Mesenchymal stem cell (in vitro differentiated cells and primary cell): ENCODE measurements around the gene CCDC92.

ENCODE experiments used
- DNase-seq: peaks from one replicate; pipeline ENCODE4 v3.0.0-alpha.2; 2013
- H2AFZ ChIP-seq: one replicate; pipeline ENCODE4 v1.6.1; 2013; ENCODE audit warnings: low read depth, mild to moderate bottlenecking, control low read depth, inconsistent platforms, low read length, moderate library complexity
- H2AK5ac ChIP-seq: 2 replicates; pipeline ENCODE4 v1.6.1; 2013; ENCODE audit warnings: low read length, moderate library complexity, mild to moderate bottlenecking, inconsistent platforms; ENCODE audit not compliant: severe bottlenecking
- H2BK120ac ChIP-seq: one replicate; pipeline ENCODE4 v1.6.1; 2013; ENCODE audit warnings: low read depth, mild to moderate bottlenecking, inconsistent platforms, low read length, moderate library complexity
- H2BK12ac ChIP-seq, 2 experiments: one replicate each; pipeline ENCODE4 v1.6.1; 2013; ENCODE audit warnings: inconsistent platforms in 2 of 2, low read length in 2 of 2, mild to moderate bottlenecking in 2 of 2, moderate library complexity in 2 of 2, control low read depth in 1 of 2
- H2BK15ac ChIP-seq: one replicate; pipeline ENCODE4 v1.6.1; 2013; ENCODE audit warnings: mild to moderate bottlenecking, low read depth, inconsistent platforms; ENCODE audit not compliant: poor library complexity, severe bottlenecking
- H2BK5ac ChIP-seq: 2 replicates; pipeline ENCODE4 v1.6.1; 2013; ENCODE audit warnings: low read depth, mild to moderate bottlenecking, low read length, control low read depth, inconsistent platforms; ENCODE audit not compliant: poor library complexity, severe bottlenecking
- H3K14ac ChIP-seq, 2 experiments: one replicate each; pipeline ENCODE4 v1.6.1; 2013; ENCODE audit warnings: inconsistent platforms in 2 of 2, low read length in 2 of 2, control low read depth in 1 of 2, mild to moderate bottlenecking in 1 of 2, moderate library complexity in 1 of 2
- H3K18ac ChIP-seq, 2 experiments: one replicate each; pipeline ENCODE4 v1.6.1; 2013; ENCODE audit warnings: inconsistent platforms in 2 of 2, low read length in 2 of 2, control low read depth in 1 of 2, low read depth in 1 of 2, mild to moderate bottlenecking in 1 of 2
- H3K23ac ChIP-seq, 2 experiments: one replicate each; pipeline ENCODE4 v1.6.1; 2013; ENCODE audit warnings: inconsistent platforms in 2 of 2, low read length in 2 of 2, mild to moderate bottlenecking in 2 of 2, moderate library complexity in 2 of 2, control low read depth in 1 of 2
- H3K27ac ChIP-seq: 2 replicates; pipeline ENCODE4 v1.5.1; 2013; ENCODE audit warnings: mild to moderate bottlenecking, moderate library complexity, low read length, control low read depth, inconsistent platforms; ENCODE audit not compliant: poor library complexity, severe bottlenecking
- H3K27me3 ChIP-seq, 2 experiments: 2 replicates each; pipeline versions ENCODE4 v1.6.1 to v1.7.0; 2013; ENCODE audit warnings: low read length in 2 of 2, mild to moderate bottlenecking in 2 of 2, moderate library complexity in 2 of 2, control low read depth in 1 of 2, inconsistent platforms in 1 of 2; ENCODE audit not compliant: control insufficient read depth in 1 of 2, insufficient read depth in 1 of 2
- H3K36me3 ChIP-seq, 2 experiments: 2 replicates each; pipeline versions ENCODE4 v1.6.1 to v1.7.0; 2013; ENCODE audit warnings: low read length in 2 of 2, control low read depth in 1 of 2, inconsistent platforms in 1 of 2, low read depth in 1 of 2, mild to moderate bottlenecking in 1 of 2; ENCODE audit not compliant: insufficient read depth in 2 of 2, control insufficient read depth in 1 of 2
- H3K4ac ChIP-seq, 2 experiments: one replicate each; pipeline ENCODE4 v1.6.1; 2013; ENCODE audit warnings: inconsistent platforms in 2 of 2, low read length in 2 of 2, mild to moderate bottlenecking in 2 of 2, moderate library complexity in 2 of 2, control low read depth in 1 of 2, low read depth in 1 of 2
- H3K4me1 ChIP-seq: 2 replicates; pipeline ENCODE4 v1.6.1; 2013; ENCODE audit warnings: low read depth, low read length, control low read depth; ENCODE audit not compliant: control insufficient read depth, insufficient read depth
- H3K4me2 ChIP-seq: 2 replicates; pipeline ENCODE4 v1.6.1; 2013; ENCODE audit warnings: low read length, mild to moderate bottlenecking, inconsistent platforms; ENCODE audit not compliant: poor library complexity, severe bottlenecking
- H3K4me3 ChIP-seq, 2 experiments: 2 replicates each; pipeline versions ENCODE4 v1.5.1 to v1.7.0; 2013; ENCODE audit warnings: low read length in 2 of 2, mild to moderate bottlenecking in 2 of 2, control low read depth in 1 of 2, low read depth in 1 of 2; ENCODE audit not compliant: insufficient read depth in 1 of 2
- H3K79me1 ChIP-seq: replicated peaks from 2 replicates; pipeline ENCODE4 v1.6.1; 2013; ENCODE audit warnings: mild to moderate bottlenecking, control low read depth, low read length, inconsistent platforms; ENCODE audit not compliant: poor library complexity, severe bottlenecking
- H3K9ac ChIP-seq: 2 replicates; pipeline ENCODE4 v1.7.0; 2013; ENCODE audit warnings: mild to moderate bottlenecking, low read length, moderate library complexity
- H3K9me3 ChIP-seq: 2 replicates; pipeline ENCODE4 v1.7.0; 2013; ENCODE audit warnings: mild to moderate bottlenecking, low read length; ENCODE audit not compliant: control insufficient read depth
- H4K8ac ChIP-seq: one replicate; pipeline ENCODE4 v1.6.1; 2013; ENCODE audit warnings: inconsistent platforms, mild to moderate bottlenecking, low read length, moderate library complexity
- H4K91ac ChIP-seq: one replicate; pipeline ENCODE4 v1.6.1; 2013; ENCODE audit warnings: mild to moderate bottlenecking, low read length, inconsistent platforms
- WGBS: methylation state at CpG from one replicate; pipeline ENCODE4 v1.1.7; 2013; ENCODE audit warnings: mixed read lengths; 5-methylcytosine and 5-hydroxymethylcytosine counted together

CCDC92 gene

DNA sequence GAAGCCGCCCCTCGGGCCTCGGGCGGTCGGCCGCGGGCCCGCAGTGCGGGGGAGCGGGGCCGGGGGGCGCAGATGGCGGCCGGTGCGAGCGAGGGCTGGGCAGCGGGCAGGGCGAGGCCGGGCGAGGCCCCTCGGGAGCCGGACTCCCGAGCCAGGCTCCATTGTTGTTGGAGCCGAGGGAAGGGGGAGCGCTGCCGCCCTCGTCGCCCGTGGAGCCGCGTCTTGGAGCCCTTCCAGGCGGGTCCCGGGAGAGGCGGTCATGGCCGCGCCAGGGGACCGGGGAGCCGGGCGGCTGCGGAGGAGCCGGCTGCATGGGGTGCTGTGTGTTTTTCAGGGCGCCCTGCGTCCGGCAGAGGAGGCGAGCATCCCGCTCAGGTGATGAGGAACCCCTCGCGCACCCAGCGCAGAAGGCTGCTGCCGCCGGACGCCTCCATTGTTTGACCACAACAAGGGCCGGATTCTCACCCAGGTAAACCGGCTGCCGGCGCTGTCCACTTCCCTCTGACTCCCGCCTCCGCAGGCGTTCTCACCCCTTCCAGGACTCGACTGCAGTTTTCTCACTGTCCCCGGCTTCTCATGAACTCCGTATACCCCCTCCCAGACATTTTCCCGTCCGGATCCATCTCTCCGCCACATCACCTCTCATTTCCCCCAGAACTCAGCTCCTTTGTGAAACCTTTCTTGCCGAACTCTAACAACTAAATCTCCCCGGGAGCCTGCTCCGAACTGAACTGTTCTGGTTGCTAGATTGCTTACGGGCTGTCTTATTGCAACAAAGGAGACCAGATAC, 1.1 kb upstream of the CCDC92 start:
- Histone ChIP-seq H4K91ac (peak overlapping the region; percentile 68), H2AFZ (peak overlapping the region; percentile 89), H3K4me2 (peak overlapping the region; percentile 81), H3K9ac (peak overlapping the region; percentile 84), H3K36me3 (peaks cover 0 to 35% of the 10 kb centered on the region in 2 experiments), H3K27ac (no peak overlapping the region), H2BK120ac (peak overlapping the region; percentile 85), H3K27me3 (no peaks in the 10 kb centered on the region), H3K4me3 (peak overlapping the region; percentile 85 to 91), H2AK5ac (no peak overlapping the region), H3K14ac (peak overlapping the region in 1 of 2 experiments; percentile 74), H2BK15ac (peak overlapping the region; percentile 48), H3K79me1 (peaks cover 21% of the 10 kb centered on the region), H2BK5ac (peak overlapping the region; percentile 57), H3K4ac (peak overlapping the region; percentile 91 to 95), H3K4me1 (peaks cover 2% of the 10 kb centered on the region), H3K9me3 (no peaks in the 10 kb centered on the region), H2BK12ac (peak overlapping the region in 1 of 2 experiments; percentile 78), H3K18ac (peak overlapping the region; percentile 75 to 84), H3K23ac (peak overlapping the region in 1 of 2 experiments; percentile 96), H4K8ac (peak overlapping the region; percentile 41)
- 1% methylated on average over 66 of the region's 69 CpGs for WGBS
- DNase-seq, result no peak

DNA sequence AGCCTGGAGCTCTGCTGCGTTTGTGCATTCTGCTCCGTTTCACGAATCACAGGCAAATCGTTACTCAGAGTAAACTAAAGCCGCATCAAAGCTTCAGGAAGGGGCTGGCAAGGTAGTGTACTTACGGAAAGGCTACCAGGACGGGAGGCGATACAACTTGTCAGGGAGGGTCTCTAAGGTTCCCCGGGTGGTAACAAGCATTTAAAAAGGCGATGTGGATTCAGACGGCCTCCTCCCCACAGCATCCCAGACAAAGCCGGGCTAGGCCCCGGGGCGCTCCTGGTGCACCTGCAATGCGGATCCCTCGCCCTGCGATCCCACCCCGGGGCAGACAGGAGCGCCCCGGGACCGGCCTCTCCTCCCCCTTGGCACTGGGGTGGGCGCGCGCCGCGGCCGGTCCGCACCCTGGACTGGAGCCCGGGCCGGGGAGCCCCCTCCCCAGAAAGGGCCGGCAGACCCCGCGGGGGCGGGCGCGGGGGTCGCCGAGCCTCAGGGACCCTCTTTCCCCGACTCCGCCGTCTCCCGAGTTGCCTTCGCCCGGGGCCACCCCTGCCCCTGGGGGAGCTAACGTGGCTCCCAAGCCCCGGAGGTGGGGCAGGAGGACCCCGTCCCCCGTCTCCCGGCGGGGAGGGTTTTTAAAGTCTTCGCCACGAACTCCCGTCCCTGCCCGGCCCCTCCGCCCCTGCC, 718 bp downstream of the CCDC92 start:
- peaks cover 19% of the 10 kb centered on the region for H3K79me1 ChIP-seq
- peak overlapping the region; percentile 60 to 100 for H3K14ac ChIP-seq
- DNase-seq, result peak; percentile 63
- H3K36me3 ChIP-seq, result peaks cover 0 to 25% of the 10 kb centered on the region in 2 experiments
- peak overlapping the region; percentile 59 for H4K8ac ChIP-seq
- no peak overlapping the region for H2AFZ ChIP-seq
- peaks cover 2% of the 10 kb centered on the region for H3K4me1 ChIP-seq
- peak overlapping the region; percentile 45 for H4K91ac ChIP-seq
- H3K4me3 ChIP-seq, result peak overlapping the region; percentile 91 to 92
- peak overlapping the region; percentile 0 to 84 for H3K18ac ChIP-seq
- no peaks in the 10 kb centered on the region for H3K27me3 ChIP-seq
- H3K23ac ChIP-seq, result no peak overlapping the region
- peak overlapping the region; percentile 91 for H3K9ac ChIP-seq
- peak overlapping the region; percentile 87 for H2BK120ac ChIP-seq
- peak overlapping the region; percentile 21 for H2BK15ac ChIP-seq
- 0% methylated on average over 43 of the region's 55 CpGs for WGBS
- peak overlapping the region in 1 of 2 experiments; percentile 72 for H2BK12ac ChIP-seq
- peak overlapping the region; percentile 70 for H2BK5ac ChIP-seq
- H3K4me2 ChIP-seq, result peak overlapping the region; percentile 98
- H3K9me3 ChIP-seq, result no peaks in the 10 kb centered on the region
- peak overlapping the region; percentile 9 for H3K27ac ChIP-seq
- peak overlapping the region; percentile 77 to 93 for H3K4ac ChIP-seq
- H2AK5ac ChIP-seq, result no peak overlapping the region

DNA sequence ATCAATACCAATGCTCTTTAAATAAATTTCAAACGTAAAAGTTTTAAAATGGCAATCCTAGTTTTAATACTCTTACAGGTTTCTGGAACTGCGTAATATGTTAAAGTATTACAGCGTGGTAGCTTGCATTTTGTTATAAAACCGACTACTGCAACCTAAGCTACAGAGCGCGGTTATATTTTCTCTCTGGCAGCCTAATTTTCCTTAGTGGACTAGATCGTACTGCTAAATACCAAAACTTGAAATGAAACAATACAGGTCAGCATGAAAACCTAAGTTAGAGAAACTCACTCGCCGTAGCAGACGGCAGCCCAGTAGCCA, 1.2 kb downstream of the CCDC92 start:
- H3K18ac ChIP-seq, result peak overlapping the region; percentile 0 to 84
- no peaks in the 10 kb centered on the region for H3K27me3 ChIP-seq
- no peak for DNase-seq
- peak overlapping the region; percentile 9 for H3K27ac ChIP-seq
- WGBS, result 45% methylated on average over 9 of the region's 10 CpGs
- H3K4me3 ChIP-seq, result peak overlapping the region; percentile 91 to 92
- H2AK5ac ChIP-seq, result no peak overlapping the region
- no peaks in the 10 kb centered on the region for H3K9me3 ChIP-seq
- no peak overlapping the region for H4K91ac ChIP-seq
- H2AFZ ChIP-seq, result no peak overlapping the region
- no peak overlapping the region for H2BK15ac ChIP-seq
- H3K4me1 ChIP-seq, result peaks cover 3% of the 10 kb centered on the region
- H2BK12ac ChIP-seq, result peak overlapping the region in 1 of 2 experiments; percentile 3
- no peak overlapping the region for H2BK5ac ChIP-seq
- H3K36me3 ChIP-seq, result peaks cover 0 to 22% of the 10 kb centered on the region in 2 experiments
- no peak overlapping the region for H4K8ac ChIP-seq
- H3K9ac ChIP-seq, result peak overlapping the region; percentile 91
- no peak overlapping the region for H2BK120ac ChIP-seq
- peak overlapping the region in 1 of 2 experiments; percentile 93 for H3K4ac ChIP-seq
- no peak overlapping the region for H3K23ac ChIP-seq
- H3K4me2 ChIP-seq, result peak overlapping the region; percentile 98
- peak overlapping the region in 1 of 2 experiments; percentile 11 for H3K14ac ChIP-seq
- peaks cover 17% of the 10 kb centered on the region for H3K79me1 ChIP-seq

- H3K27ac ChIP-seq, result peak overlapping the region; percentile 57
- H3K14ac ChIP-seq, result no peak overlapping the region
- H2BK15ac ChIP-seq, result no peak overlapping the region
- no peaks in the 10 kb centered on the region for H3K9me3 ChIP-seq
- H4K91ac ChIP-seq, result no peak overlapping the region
- H2BK12ac ChIP-seq, result no peak overlapping the region
- 85% methylated on average over 8 of the region's 8 CpGs for WGBS
- no peak overlapping the region for H3K4ac ChIP-seq
- no peak overlapping the region for H3K9ac ChIP-seq
- no peak overlapping the region for H4K8ac ChIP-seq
- no peak for DNase-seq
- H3K79me1 ChIP-seq, result peaks cover 22% of the 10 kb centered on the region
- H2AFZ ChIP-seq, result no peak overlapping the region
- no peak overlapping the region for H3K4me2 ChIP-seq
- no peak overlapping the region for H3K18ac ChIP-seq
- H2AK5ac ChIP-seq, result no peak overlapping the region
- H3K23ac ChIP-seq, result no peak overlapping the region
- no peak overlapping the region for H2BK5ac ChIP-seq
- H3K36me3 ChIP-seq, result peaks cover 5 to 14% of the 10 kb centered on the region in 2 experiments
- H3K4me1 ChIP-seq, result peaks cover 8% of the 10 kb centered on the region
- H2BK120ac ChIP-seq, result no peak overlapping the region
- no peaks in the 10 kb centered on the region for H3K27me3 ChIP-seq
- no peak overlapping the region for H3K4me3 ChIP-seq
Measured at GRCh38 chr12:123967121-123967586, 5.5 kb downstream of the CCDC92 start.
